ENCODE results near the gene SIK2.

The SIK2 gene

GRCh38 chr11:111559800-111560464, 42.3 kb upstream of the SIK2 start:
- no peak for TF ChIP-seq FOXP2 (optimal IDR thresholded peaks at IDR 0.05; ENCODE audit: borderline replicate concordance, extremely low read depth, extremely low read length, insufficient read depth)
- no peak for TF ChIP-seq TAF1 (IDR thresholded peaks at IDR 0.05; ENCODE audit: borderline replicate concordance, insufficient read depth, low read length)
- no peak for TF ChIP-seq SIN3A (IDR thresholded peaks at IDR 0.05; ENCODE audit: borderline replicate concordance, insufficient read depth, low read length)
- no peak for TF ChIP-seq REST (IDR thresholded peaks at IDR 0.05; ENCODE audit: insufficient read depth in 1 of 2, low read depth in 2 of 2, low read length in 2 of 2)
- no peak for TF ChIP-seq POLR2AphosphoS5 (IDR thresholded peaks at IDR 0.05; ENCODE audit: low read depth, low read length)

GRCh38 chr11:111560800-111561199, 41.4 kb upstream of the SIK2 start:
- no peak for TF ChIP-seq SIN3A (IDR thresholded peaks at IDR 0.05; ENCODE audit: borderline replicate concordance, insufficient read depth, low read length)
- TF ChIP-seq POLR2AphosphoS5 (IDR thresholded peaks at IDR 0.05; ENCODE audit: low read depth, low read length), result no peak
- 0 out of 4 replicates have a peak, but pooled peaks of 1 of the 2 experiments have one; percentile 19 for TF ChIP-seq REST (IDR thresholded peaks at IDR 0.05; ENCODE audit: insufficient read depth in 1 of 2, low read depth in 2 of 2, low read length in 2 of 2)
- no peak for TF ChIP-seq FOXP2 (optimal IDR thresholded peaks at IDR 0.05; ENCODE audit: borderline replicate concordance, extremely low read depth, extremely low read length, insufficient read depth)
- TF ChIP-seq TAF1 (IDR thresholded peaks at IDR 0.05; ENCODE audit: borderline replicate concordance, insufficient read depth, low read length), result no peak

GRCh38 chr11:111561306-111561705, 40.9 kb upstream of the SIK2 start:
- no peak for TF ChIP-seq REST (IDR thresholded peaks at IDR 0.05; ENCODE audit: insufficient read depth in 1 of 2, low read depth in 2 of 2, low read length in 2 of 2)
- no peak for TF ChIP-seq FOXP2 (optimal IDR thresholded peaks at IDR 0.05; ENCODE audit: borderline replicate concordance, extremely low read depth, extremely low read length, insufficient read depth)
- TF ChIP-seq SIN3A (IDR thresholded peaks at IDR 0.05; ENCODE audit: borderline replicate concordance, insufficient read depth, low read length), result no peak
- no peak for TF ChIP-seq POLR2AphosphoS5 (IDR thresholded peaks at IDR 0.05; ENCODE audit: low read depth, low read length)
- no peak for TF ChIP-seq TAF1 (IDR thresholded peaks at IDR 0.05; ENCODE audit: borderline replicate concordance, insufficient read depth, low read length)

GRCh38 chr11:111561791-111562325, 40.4 kb upstream of the SIK2 start:
- TF ChIP-seq FOXP2 (optimal IDR thresholded peaks at IDR 0.05; ENCODE audit: borderline replicate concordance, extremely low read depth, extremely low read length, insufficient read depth) (no peak), POLR2AphosphoS5 (IDR thresholded peaks at IDR 0.05; ENCODE audit: low read depth, low read length) (no peak), SIN3A (IDR thresholded peaks at IDR 0.05; ENCODE audit: borderline replicate concordance, insufficient read depth, low read length) (no peak), REST (IDR thresholded peaks at IDR 0.05; ENCODE audit: insufficient read depth in 1 of 2, low read depth in 2 of 2, low read length in 2 of 2) (no peak), TAF1 (IDR thresholded peaks at IDR 0.05; ENCODE audit: borderline replicate concordance, insufficient read depth, low read length) (no peak)

Measured in PFSK-1 (cell line).